RWPE1 (cell line): ENCODE data around the gene KDM2B.

Source experiments
- CTCF ChIA-PET: fragments of 350-600 bp; sonication (Branson Sonifier 250); formaldehyde crosslinking; extraction: SDS; loops from one replicate; lab custom pipeline; 2021; lab: Yijun Ruan, JAX
- POLR2A ChIA-PET: fragments of 400-600 bp; formaldehyde crosslinking; extraction: SDS; loops from one replicate; lab custom pipeline; 2020; ENCODE audit warnings: antibody characterized with exemption; ENCODE audit not compliant: low non-redundant PET; lab: Yijun Ruan, JAX
- DNase-seq: peaks from one replicate; pipeline ENCODE4 v3.0.0; 2012; ENCODE audit warnings: low spot score
- H3K27ac ChIP-seq: fragments of 450-650 bp; 2 replicates; pipeline ENCODE4 v1.5.1; 2017
- CTCF ChIP-seq: fragments of 450-650 bp; conservative IDR thresholded peaks from 2 replicates; pipeline ENCODE4 v1.5.1; 2017; ENCODE audit warnings: low read depth, mild to moderate bottlenecking

The KDM2B gene

GRCh38 chr12:121432740-121433480 is 147.9 kb downstream of the KDM2B start:
- H3K27ac ChIP-seq: peak overlapping the region; percentile 18; the same call in 1 of the 2 replicates
- CTCF ChIA-PET: no interaction called here
- TF ChIP-seq CTCF: no peak
- POLR2A ChIA-PET: no interaction called here
- no peak for DNase-seq

- ChIA-PET CTCF (no interaction called here), POLR2A (no interaction called here)
- no peak overlapping the region for H3K27ac ChIP-seq
- no peak for DNase-seq
- no peak for TF ChIP-seq CTCF
Observed at GRCh38 chr12:121430833-121431415, 149.9 kb downstream of the KDM2B start.

- no peak for TF ChIP-seq CTCF
- POLR2A ChIA-PET: no interaction called here
- DNase-seq: no peak
- CTCF ChIA-PET: interaction anchor here (1.7 kb wide), 1 partner anchor 14 kb away, joined by 6 read pairs; no protein-coding TSS in a partner anchor
- no peak overlapping the region for H3K27ac ChIP-seq
Observed at GRCh38 chr12:121428883-121429282, 151.9 kb downstream of the KDM2B start.

GRCh38 chr12:121427556-121428050 is 153.2 kb downstream of the KDM2B start:
- no peak overlapping the region for H3K27ac ChIP-seq
- POLR2A ChIA-PET: interaction anchor here (0.6 kb wide), 1 partner anchor 28 kb away, joined by 3 read pairs; no protein-coding TSS in a partner anchor
- CTCF ChIA-PET: interaction anchor here (0.5 kb wide), 1 partner anchor 167 kb away, joined by 3 read pairs; no protein-coding TSS in a partner anchor
- TF ChIP-seq CTCF: no peak
- DNase-seq: no peak

- H3K27ac ChIP-seq: no peak overlapping the region
- no peak for TF ChIP-seq CTCF
- DNase-seq: no peak
- ChIA-PET POLR2A (no interaction called here), CTCF (interaction anchor here (0.6 kb wide), 2 partner anchors 10 to 21 kb away, joined by 3 read pairs; no protein-coding TSS in a partner anchor)
Observed at GRCh38 chr12:121424624-121424975, 156.2 kb downstream of the KDM2B start.
